GM18519 (cell line): ENCODE measurements around the gene TAF4.
A peak's percentile ranks its signal among the peaks of the same experiment; 100 is the strongest.
"Not testable (repeated sequence)": the region's sequence is repeated elsewhere in the genome, so short reads cannot be mapped to it uniquely, and the experiment has no call there.

ENCODE experiments used
- ATAC-seq: cut with Tn5 transposase; IDR thresholded peaks from one replicate; pipeline ENCODE4 v1.9.1; 2021; ENCODE audit warnings: mild to moderate bottlenecking, moderate library complexity; ENCODE audit not compliant: unreplicated experiment, low FRiP score

The TAF4 gene

DNA sequence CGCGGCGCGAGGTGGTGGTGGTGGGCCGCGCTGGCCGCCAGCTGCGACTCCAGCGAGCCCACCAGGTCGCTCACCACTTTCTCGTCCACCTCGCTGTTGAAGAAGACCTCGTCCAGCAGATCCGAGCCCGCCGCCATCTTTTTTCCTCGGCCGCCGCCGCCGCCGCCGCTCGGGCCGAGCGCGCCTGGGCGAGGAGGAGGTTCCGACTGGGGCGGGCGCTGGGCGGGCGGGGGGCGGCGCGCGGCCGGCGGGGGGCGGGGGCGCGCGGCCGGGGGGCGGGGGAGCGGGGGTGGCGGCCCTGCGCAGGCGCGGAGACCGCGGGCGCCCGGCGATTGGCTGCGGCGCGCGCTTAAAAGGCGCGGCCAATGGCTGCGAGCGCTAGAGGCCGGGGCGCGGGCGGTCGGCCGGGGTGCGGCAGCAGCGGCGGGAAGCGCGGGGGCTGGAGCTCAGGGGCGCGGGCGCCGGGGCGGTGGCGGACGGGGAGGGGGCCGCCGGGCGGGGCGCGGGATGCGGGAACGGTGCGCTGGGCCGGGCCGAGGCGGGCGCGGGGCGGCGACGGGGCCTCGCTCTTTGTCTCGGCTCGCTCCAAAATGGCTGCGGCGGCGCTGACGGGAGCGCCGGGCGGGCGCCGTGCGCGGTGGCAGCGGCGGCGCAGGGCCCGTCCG, at the start of gene TAF4:
TAF4 (minus strand) TSS at position 208 of the 665 bp plus-strand sequence; CDS start at position 137, 71 bp downstream.
- peak; percentile 47 for ATAC-seq

DNA sequence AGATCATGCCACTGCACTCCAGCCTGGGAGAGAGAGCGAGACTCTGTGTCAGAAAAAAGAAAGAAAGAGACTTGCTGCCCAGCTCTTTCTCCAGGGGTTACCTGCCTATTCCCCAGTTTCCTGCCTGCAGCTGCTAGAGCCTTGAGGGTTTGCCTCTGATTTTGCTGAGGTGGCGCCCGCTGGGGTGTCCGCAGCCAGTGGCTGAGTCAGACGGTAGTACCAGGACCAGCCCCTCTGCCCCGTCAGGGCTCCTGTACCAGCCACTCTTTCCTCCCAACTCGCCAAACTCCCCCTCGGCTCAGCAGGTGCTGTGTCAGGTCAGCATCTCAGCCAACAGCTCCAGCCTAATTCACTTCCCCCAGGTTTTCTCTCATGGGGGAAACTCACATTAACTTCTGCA, 49.2 kb upstream of the TAF4 start:
- ATAC-seq: no peak

DNA sequence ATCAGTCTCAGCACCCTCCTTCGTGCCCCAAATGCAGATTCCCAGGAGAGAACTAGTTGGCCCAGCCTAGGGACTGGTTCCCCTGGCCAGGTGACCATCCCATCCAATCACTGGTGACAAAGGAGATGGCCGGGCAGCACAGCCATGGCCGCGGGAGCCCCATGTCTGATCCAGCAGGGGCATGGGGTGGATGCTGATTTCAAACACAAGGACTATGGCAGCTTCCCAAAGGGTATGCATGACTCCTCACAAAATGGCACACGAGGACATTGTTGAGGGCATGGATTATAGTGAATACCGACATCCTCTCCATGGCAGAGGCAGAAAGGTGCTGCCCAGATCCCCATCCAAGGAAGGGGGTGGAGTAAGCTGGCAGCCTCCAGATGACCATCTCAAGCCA, 46.7 kb upstream of the TAF4 start:
- ATAC-seq: no peak

- ATAC-seq: no peak
Observed at GRCh38 chr20:62111148-62111547, 45.5 kb upstream of the TAF4 start.

- no peak for ATAC-seq
Observed at GRCh38 chr20:62105592-62105991, 39.9 kb upstream of the TAF4 start.

DNA sequence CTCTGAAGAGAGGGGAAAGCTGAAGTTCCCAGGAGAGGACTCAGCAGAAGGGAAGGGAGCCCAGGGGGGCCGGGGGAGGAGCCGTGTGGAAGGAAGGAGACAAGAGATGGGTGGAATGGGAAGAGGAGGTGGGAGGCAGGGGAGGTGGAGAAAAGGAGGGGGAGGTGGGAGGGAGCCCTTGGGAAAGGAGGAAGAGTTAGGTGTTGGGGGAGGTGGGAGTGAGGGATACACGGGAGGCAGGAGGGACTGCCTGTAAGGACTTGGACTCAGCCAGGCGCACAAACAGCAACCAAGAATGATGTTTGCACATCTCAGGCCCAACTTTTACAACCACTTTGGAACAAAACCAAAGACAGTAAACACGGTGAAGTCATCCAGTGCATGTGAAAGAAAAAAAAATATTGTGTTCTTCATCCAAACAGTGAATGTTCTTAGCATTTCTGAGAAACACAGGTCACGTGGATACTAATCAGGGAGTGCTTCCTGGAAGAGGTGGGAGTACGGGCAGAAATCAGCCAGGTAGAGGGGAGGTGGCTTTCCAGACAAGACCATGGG, 39.2 kb upstream of the TAF4 start:
- no peak for ATAC-seq

- ATAC-seq: no peak
Observed at GRCh38 chr20:62104234-62104789, 38.6 kb upstream of the TAF4 start.

- no peak for ATAC-seq
Observed at GRCh38 chr20:62103508-62104233, 38.0 kb upstream of the TAF4 start.

DNA sequence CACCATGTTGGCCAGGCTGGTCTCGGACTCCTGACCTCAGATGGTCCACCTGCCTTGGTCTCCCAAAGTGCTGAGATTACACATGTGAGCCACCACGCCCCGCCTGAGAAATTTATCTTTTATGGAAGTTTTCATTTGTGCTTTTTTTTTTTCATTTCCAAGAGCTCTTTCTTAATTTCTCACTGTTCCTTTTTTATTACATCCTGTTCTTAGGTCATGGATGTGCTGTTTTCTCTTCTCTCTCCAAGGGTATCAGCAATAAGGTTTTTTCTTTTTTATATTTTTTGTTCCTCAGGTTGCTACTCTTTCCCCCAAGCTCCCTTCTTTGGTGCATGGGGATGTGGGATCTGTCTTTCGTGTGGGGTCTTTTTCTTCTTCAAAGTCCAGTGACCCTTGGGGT, 35.4 kb upstream of the TAF4 start:
- ATAC-seq: no peak

DNA sequence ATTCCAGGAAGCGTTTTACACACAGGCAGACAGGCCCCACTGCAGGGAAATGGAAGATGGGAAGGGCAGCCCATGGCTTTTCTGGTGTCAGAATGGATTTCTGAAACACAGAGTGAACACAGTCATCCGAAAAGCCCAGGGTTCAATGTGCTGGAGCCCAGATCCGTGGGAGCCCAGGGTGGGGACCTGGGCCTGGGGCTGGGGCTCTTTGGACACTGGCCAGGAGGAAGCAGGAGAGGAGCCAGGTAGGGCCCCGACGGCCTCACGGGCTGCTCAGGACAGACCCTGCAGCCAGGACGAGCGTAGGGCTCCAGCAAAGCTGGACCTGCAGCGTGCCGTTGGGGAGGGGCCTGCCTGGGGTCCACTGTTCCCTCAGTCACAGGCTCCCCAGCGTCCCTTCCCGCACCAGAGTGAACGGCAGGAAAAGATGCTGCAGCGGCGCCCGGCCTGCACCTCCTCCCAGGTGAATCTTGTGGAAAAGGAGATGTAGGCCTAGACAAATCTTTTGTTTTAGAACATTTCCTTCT, 32.3 kb upstream of the TAF4 start:
- ATAC-seq: no peak

- no peak for ATAC-seq
Observed at GRCh38 chr20:62096421-62097380, 31.0 kb upstream of the TAF4 start.

- ATAC-seq: no peak
Observed at GRCh38 chr20:62089393-62089792, 23.7 kb upstream of the TAF4 start.

DNA sequence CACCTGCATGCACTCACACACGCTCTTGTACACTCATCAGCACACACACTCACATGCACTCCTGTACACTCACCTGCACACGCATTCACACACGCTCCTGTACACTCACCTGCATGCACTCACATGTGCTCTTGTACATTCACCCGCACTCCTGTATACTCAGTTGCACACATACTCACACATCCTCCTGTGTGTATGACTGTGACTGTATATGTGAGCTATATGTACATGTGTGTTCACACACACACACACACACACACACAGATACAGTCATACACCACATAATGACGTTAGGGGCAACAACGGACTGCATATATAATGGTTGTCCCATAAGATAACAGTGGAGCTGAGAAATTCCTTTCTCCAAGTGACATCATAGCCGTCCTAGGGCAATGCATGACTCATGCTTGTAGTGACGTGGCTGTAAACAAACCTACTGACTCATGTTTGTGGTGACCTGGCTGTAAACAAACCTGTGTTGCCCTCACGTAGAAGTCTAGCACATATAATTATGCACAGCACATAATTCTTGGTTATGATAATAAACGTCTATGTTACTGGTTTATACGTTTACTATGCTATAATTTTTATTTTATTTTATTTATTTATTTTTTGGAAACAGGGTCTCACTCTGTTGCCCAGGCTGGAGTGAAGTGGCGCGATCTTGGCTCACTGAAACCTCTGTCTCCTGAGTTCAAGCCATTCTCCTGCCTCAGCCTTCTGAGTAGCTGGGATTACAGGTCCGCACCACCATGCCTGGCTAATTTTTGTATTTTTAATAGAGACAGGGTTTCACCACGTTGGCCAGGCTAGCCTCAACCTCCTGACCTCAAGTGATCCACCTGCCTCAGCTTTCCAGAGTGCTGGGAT, 22.8 kb upstream of the TAF4 start:
- no peak for ATAC-seq

DNA sequence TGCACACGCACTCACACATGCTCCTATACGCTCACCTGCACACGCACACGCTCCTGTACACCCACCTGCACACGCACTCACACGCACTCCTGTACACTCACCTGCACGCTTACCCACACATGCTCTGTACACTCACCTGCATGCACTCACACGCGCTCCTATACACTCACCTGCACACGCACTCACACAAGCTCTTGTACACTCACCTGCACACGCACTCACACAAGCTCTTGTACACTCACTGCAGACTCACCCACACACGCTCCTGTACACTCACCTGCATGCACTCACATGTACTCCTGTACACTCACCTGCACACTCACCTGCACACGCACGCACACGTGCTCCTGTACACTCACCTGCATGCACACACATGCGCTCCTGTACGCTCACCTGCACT, 22.0 kb upstream of the TAF4 start:
- no peak for ATAC-seq

- no peak for ATAC-seq
Observed at GRCh38 chr20:62087227-62087626, 21.5 kb upstream of the TAF4 start.

DNA sequence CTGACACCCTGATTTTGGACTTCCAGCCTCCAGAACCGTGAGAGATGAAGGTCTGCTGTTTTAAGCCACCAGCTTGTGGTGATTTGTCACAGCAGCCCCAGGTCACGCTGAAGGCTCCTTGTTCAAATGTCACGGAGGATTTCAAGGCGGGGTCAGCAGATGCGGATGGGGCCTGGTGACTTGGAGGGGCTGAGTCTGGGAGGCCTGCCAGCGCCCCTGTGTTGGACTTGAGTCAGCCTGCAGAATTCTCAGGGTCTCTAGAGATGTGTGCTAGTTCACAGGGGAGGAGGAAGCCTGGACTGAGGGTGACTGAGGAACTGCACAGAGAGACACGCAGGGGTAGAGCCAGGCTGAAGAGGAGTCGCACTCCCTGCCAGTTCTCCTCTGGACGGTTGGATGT, 19.5 kb upstream of the TAF4 start:
- ATAC-seq: no peak

DNA sequence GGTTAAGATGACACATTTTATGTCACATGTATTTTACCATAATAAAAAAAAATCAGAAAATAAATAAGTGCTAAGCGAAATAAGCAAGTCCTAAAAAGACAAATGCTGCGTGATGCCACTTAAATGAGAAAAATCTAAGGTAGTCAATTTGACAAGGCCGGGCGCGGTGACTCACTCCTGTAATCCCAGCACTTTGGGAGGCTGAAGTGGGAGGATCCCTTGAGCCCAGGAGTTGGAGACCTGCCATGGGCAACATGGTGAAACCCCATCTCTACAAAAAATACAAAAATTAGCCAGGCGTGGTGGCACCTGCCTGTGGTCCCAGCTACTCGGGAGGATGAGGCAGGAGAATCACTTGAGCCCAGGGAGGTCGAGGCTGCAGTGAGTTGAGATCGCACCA, 18.5 kb upstream of the TAF4 start:
- ATAC-seq: not testable (repeated sequence)

GRCh38 chr20:62083312-62083711, 17.6 kb upstream of the TAF4 start:
- no peak for ATAC-seq

- no peak for ATAC-seq
Observed at GRCh38 chr20:62080249-62080990, 14.7 kb upstream of the TAF4 start.
